ENCODE results near the gene DIPK2A.

GRCh38 chr3:143958966-143959365, 12.7 kb upstream of the DIPK2A start:
- no peak for TF ChIP-seq CTCF (IDR thresholded peaks at IDR 0.05; ENCODE audit: low read depth, low read length)
- TF ChIP-seq, protein P1, sequence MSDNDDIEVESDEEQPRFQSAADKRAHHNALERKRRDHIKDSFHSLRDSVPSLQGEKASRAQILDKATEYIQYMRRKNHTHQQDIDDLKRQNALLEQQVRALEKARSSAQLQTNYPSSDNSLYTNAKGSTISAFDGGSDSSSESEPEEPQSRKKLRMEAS (IDR thresholded peaks at IDR 0.05; ENCODE audit: low read depth, low read length), result no peak
- no peak for TF ChIP-seq POLR2A (IDR thresholded peaks at IDR 0.05; ENCODE audit: extremely low read depth, insufficient read length)

Measured in NB4 (cell line).